GM12878 (cell line): ENCODE results near the gene KRT81. TPM values are rescaled to one million over a fixed set of nuclear protein-coding genes. Genes with fewer than 3 reads are reported as not detected.

Source experiments
- ATAC-seq: fragments of 200-7000 bp; cut with Tn5 transposase; 3 replicates; pipeline ENCODE4 v1.9.1; 2020; ENCODE audit warnings: mild to moderate bottlenecking, moderate library complexity
- BruUV-seq: library from RNA; stranded (reverse); fragments of 400-500 nt; replicated peaks from 2 replicates; lab custom pipeline; 2021; lab: Mats Ljungman, UMichigan
- CTCF ChIA-PET: fragments of 300-600 bp; sonication (Branson Sonifier 250); formaldehyde crosslinking; extraction: SDS; loops from one replicate; lab custom pipeline; 2021; ENCODE audit warnings: inconsistent platforms; lab: Yijun Ruan, JAX
- POLR2A ChIA-PET: fragments of 350-600 bp; formaldehyde crosslinking; extraction: SDS; loops from one replicate; lab custom pipeline; 2021; ENCODE audit warnings: inconsistent platforms; lab: Charles Lee
- RAD21 ChIA-PET: fragments of 300-600 bp; sonication (Branson Sonifier 250); formaldehyde crosslinking; loops from one replicate; lab custom pipeline; 2023; ENCODE audit warnings: antibody characterized with exemption; ENCODE audit not compliant: unreplicated experiment; lab: Charles Lee
- SMC1A ChIA-PET: fragments of 300-600 bp; sonication (Branson Sonifier 250); formaldehyde crosslinking; loops from one replicate; lab custom pipeline; 2023; ENCODE audit not compliant: unreplicated experiment, uncharacterized antibody; lab: Charles Lee
- DNase-seq: peaks from one replicate; pipeline ENCODE4 v3.0.0-alpha.2; 2011; ENCODE audit warnings: low read depth, low spot score
- FAIRE-seq: peaks from 3 replicates; lab custom pipeline; 2011; peaks lifted over from hg19 to GRCh38; lab: Jason Lieb, UNC
- H2AFZ ChIP-seq: 2 replicates; pipeline ENCODE4 v1.6.0; 2011; ENCODE audit warnings: low read depth, low read length, control low read depth; ENCODE audit not compliant: control insufficient read depth
- H3K27ac ChIP-seq: 2 replicates; pipeline ENCODE4 v1.5.1; 2011; ENCODE audit warnings: control low read depth; ENCODE audit not compliant: control insufficient read depth, insufficient read depth
- H3K27me3 ChIP-seq, 2 experiments: replicated peaks in 1 of 2; 2 replicates each; pipeline versions ENCODE4 v1.6.0 to v1.6.1; 2011; ENCODE audit warnings: low read length in 1 of 2; ENCODE audit not compliant: control insufficient read depth in 2 of 2, insufficient read depth in 2 of 2
- H3K36me3 ChIP-seq, 2 experiments: 2 replicates each; pipeline ENCODE4 v1.5.1; 2011; ENCODE audit warnings: low read length in 1 of 2; ENCODE audit not compliant: control insufficient read depth in 2 of 2, insufficient read depth in 2 of 2
- H3K4me1 ChIP-seq: 2 replicates; pipeline ENCODE4 v1.6.1; 2011; ENCODE audit warnings: mild to moderate bottlenecking, low read length, moderate library complexity, mixed read lengths; ENCODE audit not compliant: control insufficient read depth, insufficient read depth
- H3K4me2 ChIP-seq: 2 replicates; pipeline ENCODE4 v1.6.0; 2011; ENCODE audit warnings: control low read depth; ENCODE audit not compliant: control insufficient read depth, insufficient read depth
- H3K4me3 ChIP-seq: fragments of 200-600 bp; sonication (generic); 2 replicates; pipeline ENCODE4 v1.5.1; 2016
- H3K79me2 ChIP-seq: 2 replicates; pipeline ENCODE4 v1.6.0; 2011; ENCODE audit warnings: low read length; ENCODE audit not compliant: control insufficient read depth, insufficient read depth
- H3K9ac ChIP-seq: 2 replicates; pipeline ENCODE4 v1.8.0; 2011; ENCODE audit warnings: low read length, control low read depth, mixed read lengths; ENCODE audit not compliant: control insufficient read depth, insufficient read depth
- H3K9me3 ChIP-seq: replicated peaks from 3 replicates; pipeline ENCODE4 v1.5.1; 2011; ENCODE audit warnings: mild to moderate bottlenecking, low read length; ENCODE audit not compliant: control insufficient read depth, insufficient read depth
- H4K20me1 ChIP-seq: 2 replicates; pipeline ENCODE4 v1.6.0; 2011; ENCODE audit not compliant: control insufficient read depth, insufficient read depth
- CREM ChIP-seq: IDR thresholded peaks from 2 replicates; pipeline ENCODE4 v1.6.1; 2014; ENCODE audit warnings: antibody characterized with exemption, low read depth
- CTCF ChIP-seq, 3 experiments: IDR thresholded peaks in 2 of 3; conservative IDR thresholded peaks in 1 of 3; 2 replicates each; pipeline ENCODE4 v1.5.1; 2011; ENCODE audit warnings: low read depth in 3 of 3, low read length in 3 of 3, mild to moderate bottlenecking in 3 of 3, control low read depth in 2 of 3, moderate library complexity in 2 of 3, inconsistent platforms in 1 of 3, mixed read lengths in 1 of 3; ENCODE audit not compliant: control insufficient read depth in 2 of 3, insufficient read depth in 1 of 3; ENCODE audit errors: extremely low read depth in 1 of 3
- EZH2 ChIP-seq: IDR thresholded peaks from 2 replicates; pipeline ENCODE4 v1.6.1; 2012; ENCODE audit warnings: low read depth, mild to moderate bottlenecking, control low read depth, inconsistent platforms, low read length, borderline replicate concordance; ENCODE audit not compliant: control insufficient read depth
- PML ChIP-seq: IDR thresholded peaks from 2 replicates; pipeline ENCODE4 v1.6.1; 2012; ENCODE audit warnings: low read length, inconsistent platforms
- SMAD5 ChIP-seq: IDR thresholded peaks from 2 replicates; pipeline ENCODE4 v1.6.1; 2016; ENCODE audit warnings: antibody characterized with exemption, low read depth
- SUZ12 ChIP-seq: fragments of 200-600 bp; sonication (generic); IDR thresholded peaks from one replicate; pipeline ENCODE4 v1.6.1; 2018; ENCODE audit warnings: antibody characterized with exemption, mild to moderate bottlenecking; ENCODE audit not compliant: unreplicated experiment
- TCF12 ChIP-seq: IDR thresholded peaks from 2 replicates; pipeline ENCODE4 v1.6.1; 2011; ENCODE audit warnings: low read depth, mild to moderate bottlenecking, low read length
- USF1 ChIP-seq: IDR thresholded peaks from 2 replicates; pipeline ENCODE4 v1.6.1; 2011; ENCODE audit warnings: borderline replicate concordance, low read depth, mild to moderate bottlenecking, moderate library complexity, mixed read lengths, low read length; ENCODE audit not compliant: insufficient read depth; ENCODE audit errors: extremely low read length
- USF2 ChIP-seq: IDR thresholded peaks from 2 replicates; pipeline ENCODE4 v1.6.1; 2011; ENCODE audit warnings: low read depth, low read length, improper control_type of control experiment, borderline replicate concordance
- ZNF207 ChIP-seq: fragments of 450-650 bp; IDR thresholded peaks from 2 replicates; pipeline ENCODE4 v1.6.1; 2014; ENCODE audit warnings: antibody characterized with exemption, mild to moderate bottlenecking, borderline replicate concordance
- ZNF217 ChIP-seq: fragments of 450-650 bp; IDR thresholded peaks from 2 replicates; pipeline ENCODE4 v1.6.1; 2017; ENCODE audit warnings: antibody characterized with exemption, mild to moderate bottlenecking
- WGBS: methylation state at CpG from one replicate; pipeline ENCODE4 v1.1.6; 2016; ENCODE audit warnings: low lambda C conversion rate; ENCODE audit not compliant: insufficient replicate concordance, insufficient coverage; ENCODE audit errors: missing lambda C conversion rate; 5-methylcytosine and 5-hydroxymethylcytosine counted together
- in situ Hi-C: fragments of 300-500 bp; cut with MboI; formaldehyde crosslinking; loops from 9 replicates; pipeline ENCODE4 v1.14.3; 2018; ENCODE audit warnings: mixed read lengths
- intact Hi-C: fragments of 100-400 bp; cut with micrococcal nuclease; formaldehyde crosslinking; loops from one replicate; pipeline ENCODE4 v1.14.2; 2022; ENCODE audit not compliant: unreplicated experiment
- polyA plus RNA-seq, 11 experiments: library from polyadenylated mRNA; depleted of rRNA in 4 of 11; unstranded in 6 of 11; stranded (reverse) in 5 of 11; fragments of >200 nt; fragmentation: Nextera tagmentation in 4 of 11; fragmentation: Illumina TruSeq in 1 of 11; extraction: Ambion mirVana in 4 of 11; extraction: Trizol in 1 of 11; gene quantifications; 1 replicate in 1 of 11; 2 replicates in 10 of 11; pipeline versions ENCODE4 v1.2.1 to v1.2.3, GENCODE V29; 2011 to 2016; ENCODE audit warnings: inconsistent platforms in 2 of 11, missing spikeins in 2 of 11, low read depth in 1 of 11
- total RNA-seq, 4 experiments: library from RNA; depleted of rRNA in 3 of 4; stranded (reverse); fragments of >200 nt in 3 of 4; fragmentation: Illumina TruSeq in 1 of 4; extraction: Trizol in 1 of 4; gene quantifications; 2 replicates each; pipeline versions ENCODE4 v1.2.1 to v1.2.3, GENCODE V29; 2013 to 2021

Gene KRT81
- total and polyA plus RNA-seq, 10 of the 15 experiments (the other 5 are each of a cell fraction or from before 2014, with no cell fraction given) = 0.05 to 0.15 TPM; not detected in 8

GRCh38 chr12:52242442-52243258 lies 48.7 kb downstream of the KRT81 start (continued):
- TF ChIP-seq TCF12 = no peak
- no peak for TF ChIP-seq ZNF207
- no peak for TF ChIP-seq EZH2
- no peak for TF ChIP-seq CREM
- no peak for TF ChIP-seq SUZ12
- TF ChIP-seq USF2 = no peak
- no peak for TF ChIP-seq PML
- no peak for TF ChIP-seq ZNF217

GRCh38 chr12:52241205-52241842 lies 50.0 kb downstream of the KRT81 start:
- no peaks in the 10 kb centered on the region for H3K27me3 ChIP-seq
- FAIRE-seq (no peak), DNase-seq (no peak), ATAC-seq (no peak)
- H3K4me3 ChIP-seq = no peak overlapping the region
- no peak overlapping the region for H2AFZ ChIP-seq
- RAD21 ChIA-PET = no interaction called here
- H3K36me3 ChIP-seq = no peaks in the 10 kb centered on the region
- SMC1A ChIA-PET = no interaction called here
- TF ChIP-seq CTCF (IDR thresholded peaks at IDR 0.05 in 2 of 3, conservative IDR thresholded peaks at IDR 0.05 in 1 of 3; ENCODE audit: control insufficient read depth in 2 of 3, extremely low read depth in 1 of 3, insufficient read depth in 1 of 3, low read depth in 3 of 3, low read length in 3 of 3) = peak in 2 of 3 experiments; percentile 9 to 23; a peak in 1 of 6 replicates
- TF ChIP-seq SMAD5 = no peak
- no peak for TF ChIP-seq USF1
- no peak overlapping the region for H3K9ac ChIP-seq
- H4K20me1 ChIP-seq = no peaks in the 10 kb centered on the region
- CTCF ChIA-PET = interaction anchor here (1.6 to 1.8 kb wide), 2 partner anchors 16 to 38 kb away, joined by 4 to 5 read pairs; no protein-coding TSS in a partner anchor
- no TSS peak for BruUV-seq
- in situ Hi-C loops = no loop called here
- H3K79me2 ChIP-seq = no peaks in the 10 kb centered on the region; the same call in 1 of the 2 replicates
- intact Hi-C loops = no loop called here
- no peak overlapping the region for H3K4me2 ChIP-seq
- WGBS = 46% methylated on average over 11 of the region's 11 CpGs
- peaks cover 16% of the 10 kb centered on the region for H3K4me1 ChIP-seq
- POLR2A ChIA-PET = interaction anchor here (0.5 kb wide), 1 partner anchor 37 kb away, joined by 6 read pairs; no protein-coding TSS in a partner anchor
- no peaks in the 10 kb centered on the region for H3K9me3 ChIP-seq
- no peak overlapping the region for H3K27ac ChIP-seq
